Measurements from ENCODE around the gene SMYD2. TPM values are rescaled to one million over a fixed set of nuclear protein-coding genes. Genes with fewer than 3 reads are reported as not detected.

The SMYD2 gene
- total RNA-seq, 4 donors from 2014 or later, result 25.3 to 30.7 (median 27.8) TPM

- Histone ChIP-seq H3K27ac (no peak overlapping the region), H3K4me1 (no peaks in the 10 kb centered on the region), H3K4me3 (no peak overlapping the region), H3K27me3 (no peaks in the 10 kb centered on the region), H3K9me3 (no peaks in the 10 kb centered on the region), H3K36me3 (peaks cover 27% of the 10 kb centered on the region)
- TF ChIP-seq CTCF (IDR thresholded peaks at IDR 0.05) (no peak), POLR2AphosphoS5 (IDR thresholded peaks at IDR 0.05) (no peak), EP300 (IDR thresholded peaks at IDR 0.05) (no peak), POLR2A (IDR thresholded peaks at IDR 0.05) (no peak)
- DNase-seq (ENCODE audit: low spot score in 2 of 2), result no peak
Measured at GRCh38 chr1:214344897-214345296, 63.9 kb downstream of the SMYD2 start.

GRCh38 chr1:214349008-214349407, 68.0 kb downstream of the SMYD2 start:
- H3K4me3 ChIP-seq, result no peak overlapping the region
- no peaks in the 10 kb centered on the region for H3K9me3 ChIP-seq
- H3K36me3 ChIP-seq, result peaks cover 35% of the 10 kb centered on the region
- TF ChIP-seq POLR2AphosphoS5 (IDR thresholded peaks at IDR 0.05) (no peak), EP300 (IDR thresholded peaks at IDR 0.05) (no peak), POLR2A (IDR thresholded peaks at IDR 0.05) (no peak), CTCF (IDR thresholded peaks at IDR 0.05) (no peak)
- H3K27ac ChIP-seq, result no peak overlapping the region
- DNase-seq (ENCODE audit: low spot score in 2 of 2), result no peak
- H3K4me1 ChIP-seq, result no peaks in the 10 kb centered on the region
- no peaks in the 10 kb centered on the region for H3K27me3 ChIP-seq
- WGBS, result 93% methylated on average over 5 of the region's 5 CpGs

GRCh38 chr1:214349781-214350180, 68.8 kb downstream of the SMYD2 start:
- Histone ChIP-seq H3K4me3 (no peak overlapping the region), H3K9me3 (no peaks in the 10 kb centered on the region), H3K4me1 (no peaks in the 10 kb centered on the region), H3K27me3 (no peaks in the 10 kb centered on the region), H3K36me3 (peaks cover 33% of the 10 kb centered on the region), H3K27ac (no peak overlapping the region)
- TF ChIP-seq EP300 (IDR thresholded peaks at IDR 0.05), result no peak
- TF ChIP-seq CTCF (IDR thresholded peaks at IDR 0.05), result no peak
- no peak for TF ChIP-seq POLR2AphosphoS5 (IDR thresholded peaks at IDR 0.05)
- TF ChIP-seq POLR2A (IDR thresholded peaks at IDR 0.05), result no peak
- DNase-seq (ENCODE audit: low spot score in 2 of 2), result no peak
- 94% methylated on average over 2 of the region's 2 CpGs for WGBS

GRCh38 chr1:214351551-214352277, 70.8 kb downstream of the SMYD2 start:
- WGBS, result 44% methylated on average over 2 of the region's 2 CpGs
- no peak overlapping the region for H3K4me3 ChIP-seq
- no peaks in the 10 kb centered on the region for H3K4me1 ChIP-seq
- H3K27me3 ChIP-seq, result no peaks in the 10 kb centered on the region
- no peaks in the 10 kb centered on the region for H3K9me3 ChIP-seq
- H3K36me3 ChIP-seq, result peaks cover 46% of the 10 kb centered on the region
- TF ChIP-seq CTCF (IDR thresholded peaks at IDR 0.05) (no peak), POLR2AphosphoS5 (IDR thresholded peaks at IDR 0.05) (no peak), POLR2A (IDR thresholded peaks at IDR 0.05) (no peak), EP300 (IDR thresholded peaks at IDR 0.05) (no peak)
- H3K27ac ChIP-seq, result no peak overlapping the region
- DNase-seq (ENCODE audit: low spot score in 2 of 2), result no peak

- H3K27me3 ChIP-seq, result no peaks in the 10 kb centered on the region
- TF ChIP-seq EP300 (IDR thresholded peaks at IDR 0.05) (no peak), CTCF (IDR thresholded peaks at IDR 0.05) (no peak), POLR2AphosphoS5 (IDR thresholded peaks at IDR 0.05) (no peak), POLR2A (IDR thresholded peaks at IDR 0.05) (no peak)
- no peak for DNase-seq (ENCODE audit: low spot score in 2 of 2)
- WGBS, result 84% methylated on average over 4 of the region's 4 CpGs
- H3K27ac ChIP-seq, result no peak overlapping the region
- no peaks in the 10 kb centered on the region for H3K4me1 ChIP-seq
- no peaks in the 10 kb centered on the region for H3K9me3 ChIP-seq
- H3K4me3 ChIP-seq, result no peak overlapping the region
- peaks cover 53% of the 10 kb centered on the region for H3K36me3 ChIP-seq
Measured at GRCh38 chr1:214352838-214353237, 71.9 kb downstream of the SMYD2 start.
